Trophoblast cell (in vitro differentiated cells and primary cell): ENCODE measurements around the gene MAP4K5.

Experiments used
- DNase-seq, 2 donors: peaks; one replicate each; pipeline ENCODE4 v3.0.0-alpha.2; 2016
- H2AFZ ChIP-seq: 2 replicates; pipeline ENCODE4 v1.6.1; 2013; ENCODE audit warnings: low read length, moderate library complexity, mild to moderate bottlenecking; ENCODE audit not compliant: insufficient read depth, poor library complexity
- H2AK5ac ChIP-seq: 2 replicates; pipeline ENCODE4 v1.6.1; 2013; ENCODE audit warnings: mild to moderate bottlenecking, low read length
- H2BK120ac ChIP-seq: 2 replicates; pipeline ENCODE4 v1.6.1; 2013; ENCODE audit warnings: low read length, mild to moderate bottlenecking, moderate library complexity; ENCODE audit not compliant: insufficient read depth, poor library complexity
- H2BK12ac ChIP-seq: 2 replicates; pipeline ENCODE4 v1.6.1; 2013; ENCODE audit warnings: mild to moderate bottlenecking, low read length, moderate library complexity
- H2BK5ac ChIP-seq: 2 replicates; pipeline ENCODE4 v1.6.1; 2013; ENCODE audit warnings: low read length, low read depth, moderate library complexity, mild to moderate bottlenecking; ENCODE audit not compliant: poor library complexity
- H3K14ac ChIP-seq: 2 replicates; pipeline ENCODE4 v1.6.1; 2013; ENCODE audit warnings: mild to moderate bottlenecking, low read length
- H3K18ac ChIP-seq: 2 replicates; pipeline ENCODE4 v1.6.1; 2013; ENCODE audit warnings: mild to moderate bottlenecking, low read length
- H3K23ac ChIP-seq: 2 replicates; pipeline ENCODE4 v1.6.1; 2013; ENCODE audit warnings: low read length
- H3K27ac ChIP-seq: 2 replicates; pipeline ENCODE4 v1.5.1; 2013; ENCODE audit warnings: low read depth, mild to moderate bottlenecking, inconsistent platforms, low read length, moderate library complexity
- H3K27me3 ChIP-seq: 2 replicates; pipeline ENCODE4 v1.6.1; 2013; ENCODE audit warnings: inconsistent platforms, mild to moderate bottlenecking, low read length, moderate library complexity; ENCODE audit not compliant: insufficient read depth
- H3K36me3 ChIP-seq, 2 experiments: 1 replicate in 1 of 2; 2 replicates in 1 of 2; pipeline ENCODE4 v1.6.1; 2013; ENCODE audit warnings: low read length in 2 of 2, mild to moderate bottlenecking in 2 of 2, moderate library complexity in 1 of 2; ENCODE audit not compliant: insufficient read depth in 2 of 2, control insufficient read depth in 1 of 2
- H3K4ac ChIP-seq: 2 replicates; pipeline ENCODE4 v1.6.1; 2013; ENCODE audit warnings: low read depth, mild to moderate bottlenecking, low read length, moderate library complexity
- H3K4me1 ChIP-seq, 2 experiments: 1 replicate in 1 of 2; 2 replicates in 1 of 2; pipeline ENCODE4 v1.6.1; 2013; ENCODE audit warnings: low read length in 2 of 2, mild to moderate bottlenecking in 2 of 2, moderate library complexity in 1 of 2; ENCODE audit not compliant: insufficient read depth in 2 of 2, control insufficient read depth in 1 of 2
- H3K4me2 ChIP-seq: 2 replicates; pipeline ENCODE4 v1.6.1; 2013; ENCODE audit warnings: inconsistent platforms, mild to moderate bottlenecking, low read length, moderate library complexity
- H3K4me3 ChIP-seq: 2 replicates; pipeline ENCODE4 v1.5.1; 2013; ENCODE audit warnings: mild to moderate bottlenecking, low read depth, low read length, inconsistent platforms
- H3K79me1 ChIP-seq: one replicate; pipeline ENCODE4 v1.6.1; 2013; ENCODE audit warnings: low read length
- H3K79me2 ChIP-seq: 2 replicates; pipeline ENCODE4 v1.6.1; 2013; ENCODE audit warnings: low read length, mild to moderate bottlenecking; ENCODE audit not compliant: control insufficient read depth, insufficient read depth, poor library complexity
- H3K9ac ChIP-seq: 2 replicates; pipeline ENCODE4 v1.6.1; 2013; ENCODE audit warnings: mild to moderate bottlenecking, low read length
- H3K9me3 ChIP-seq: 2 replicates; pipeline ENCODE4 v1.6.1; 2013; ENCODE audit warnings: low read depth, mild to moderate bottlenecking, control low read depth, inconsistent platforms, low read length; ENCODE audit not compliant: insufficient read depth
- H4K12ac ChIP-seq: 2 replicates; pipeline ENCODE4 v1.6.1; 2013; ENCODE audit warnings: low read depth, mild to moderate bottlenecking, low read length, moderate library complexity
- H4K8ac ChIP-seq: 2 replicates; pipeline ENCODE4 v1.6.1; 2013; ENCODE audit warnings: low read depth, mild to moderate bottlenecking, low read length, moderate library complexity
- H4K91ac ChIP-seq: one replicate; pipeline ENCODE4 v1.6.1; 2013; ENCODE audit warnings: low read depth, mild to moderate bottlenecking, low read length, moderate library complexity
- WGBS: extraction: QIAGEN DNeasy Blood & Tissue Kit; methylation state at CpG from one replicate; pipeline ENCODE4 v1.1.7; 2013; ENCODE audit warnings: missing lambda C conversion rate; ENCODE audit not compliant: insufficient read length, insufficient coverage; ENCODE audit errors: extremely low coverage; 5-methylcytosine and 5-hydroxymethylcytosine counted together

The MAP4K5 gene

DNA sequence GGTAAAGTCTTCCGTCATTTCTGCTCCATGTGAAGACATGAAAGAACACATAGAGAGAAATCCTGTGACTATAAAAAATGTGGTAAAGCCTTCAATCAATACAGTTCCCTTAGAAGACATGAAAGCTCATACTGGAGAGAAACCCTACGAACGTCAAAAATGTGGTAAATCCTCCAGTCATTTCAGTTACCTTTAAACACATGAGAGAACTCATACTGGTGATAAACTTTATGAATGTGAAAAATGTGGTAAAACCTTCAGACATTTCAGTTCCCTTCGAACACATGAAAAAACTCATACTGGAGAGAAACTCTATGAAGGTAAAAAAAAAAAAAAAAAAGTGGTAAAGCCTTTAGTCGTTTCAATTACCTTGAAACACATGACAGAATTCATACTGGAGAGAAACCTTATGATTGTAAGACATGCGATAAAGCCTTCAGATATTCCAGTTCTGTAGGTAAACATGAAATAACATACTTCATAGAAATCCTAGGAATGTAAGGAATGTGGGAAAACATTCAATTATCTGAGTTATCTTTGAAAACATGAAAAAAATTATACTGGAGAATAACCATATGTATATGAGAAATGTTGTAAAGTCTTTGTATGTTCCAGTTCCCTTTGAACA, 60.4 kb downstream of the MAP4K5 start:
- Histone ChIP-seq H3K36me3 (peaks cover 6 to 11% of the 10 kb centered on the region in 2 experiments), H3K4me3 (no peak overlapping the region), H3K27ac (no peak overlapping the region), H2BK12ac (no peak overlapping the region), H3K79me1 (no peaks in the 10 kb centered on the region), H3K9me3 (no peaks in the 10 kb centered on the region), H3K4me2 (no peak overlapping the region), H4K91ac (no peak overlapping the region), H2AK5ac (no peak overlapping the region), H3K4ac (no peak overlapping the region), H2AFZ (no peak overlapping the region), H3K27me3 (no peaks in the 10 kb centered on the region), H3K79me2 (no peaks in the 10 kb centered on the region), H4K12ac (no peak overlapping the region), H3K9ac (no peak overlapping the region), H3K18ac (no peak overlapping the region), H3K14ac (no peak overlapping the region), H2BK5ac (no peak overlapping the region), H3K4me1 (no peaks in the 10 kb centered on the region), H3K23ac (no peak overlapping the region), H2BK120ac (no peak overlapping the region), H4K8ac (no peak overlapping the region)
- DNase-seq: peak in 1 of 2 donors; percentile 68
- WGBS: no CpG with 5 or more reads among the region's 6 CpGs

GRCh38 chr14:50469982-50470381, 62.4 kb downstream of the MAP4K5 start:
- no peak overlapping the region for H4K8ac ChIP-seq
- H3K18ac ChIP-seq: no peak overlapping the region
- no peaks in the 10 kb centered on the region for H3K79me1 ChIP-seq
- no peak overlapping the region for H3K4me2 ChIP-seq
- no peak overlapping the region for H3K9ac ChIP-seq
- no CpG with 5 or more reads among the region's 1 CpG for WGBS
- H3K27me3 ChIP-seq: no peaks in the 10 kb centered on the region
- no peak overlapping the region for H3K4ac ChIP-seq
- no peak overlapping the region for H2BK120ac ChIP-seq
- H2BK5ac ChIP-seq: no peak overlapping the region
- no peak overlapping the region for H4K12ac ChIP-seq
- no peaks in the 10 kb centered on the region for H3K79me2 ChIP-seq
- no peak for DNase-seq
- no peaks in the 10 kb centered on the region for H3K9me3 ChIP-seq
- H3K36me3 ChIP-seq: peaks cover 12 to 14% of the 10 kb centered on the region in 2 experiments
- H3K23ac ChIP-seq: no peak overlapping the region
- no peak overlapping the region for H2AFZ ChIP-seq
- no peaks in the 10 kb centered on the region for H3K4me1 ChIP-seq
- no peak overlapping the region for H3K27ac ChIP-seq
- no peak overlapping the region for H3K14ac ChIP-seq
- no peak overlapping the region for H2AK5ac ChIP-seq
- H4K91ac ChIP-seq: no peak overlapping the region
- H2BK12ac ChIP-seq: no peak overlapping the region
- no peak overlapping the region for H3K4me3 ChIP-seq

DNA sequence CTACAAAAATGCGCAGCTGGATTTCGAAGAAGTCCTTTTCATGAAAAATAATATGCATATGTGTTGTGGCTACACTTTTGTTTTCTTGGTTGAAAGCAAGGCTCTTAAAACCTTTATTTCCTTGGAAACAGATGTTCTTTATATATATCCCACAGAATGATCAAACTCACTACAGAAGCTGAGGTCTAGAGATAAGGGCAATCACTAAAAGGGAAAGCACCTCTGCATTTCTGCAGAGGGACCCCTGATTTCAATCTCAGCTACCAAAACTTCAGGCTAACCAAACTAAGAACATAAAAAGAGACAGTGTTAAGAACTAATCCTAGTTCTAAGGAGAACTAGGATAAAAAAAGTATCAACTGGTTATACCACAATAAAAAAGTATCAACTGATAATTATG, 70.3 kb downstream of the MAP4K5 start:
- H3K14ac ChIP-seq: no peak overlapping the region
- no peaks in the 10 kb centered on the region for H3K27me3 ChIP-seq
- no peak overlapping the region for H4K8ac ChIP-seq
- H3K4me2 ChIP-seq: no peak overlapping the region
- H2BK120ac ChIP-seq: no peak overlapping the region
- no peak overlapping the region for H2AFZ ChIP-seq
- H3K4ac ChIP-seq: no peak overlapping the region
- H3K4me3 ChIP-seq: no peak overlapping the region
- no peaks in the 10 kb centered on the region for H3K4me1 ChIP-seq
- no peak overlapping the region for H2BK12ac ChIP-seq
- no peak overlapping the region for H3K27ac ChIP-seq
- no peak overlapping the region for H2AK5ac ChIP-seq
- no peak overlapping the region for H4K12ac ChIP-seq
- no peaks in the 10 kb centered on the region for H3K79me1 ChIP-seq
- H3K9me3 ChIP-seq: no peaks in the 10 kb centered on the region
- H3K18ac ChIP-seq: no peak overlapping the region
- no peak overlapping the region for H4K91ac ChIP-seq
- no peaks in the 10 kb centered on the region for H3K79me2 ChIP-seq
- no peak overlapping the region for H3K23ac ChIP-seq
- no peak overlapping the region for H2BK5ac ChIP-seq
- no peak overlapping the region for H3K9ac ChIP-seq
- no peak for DNase-seq
- no CpG with 5 or more reads among the region's 2 CpGs for WGBS
- peaks cover 17 to 18% of the 10 kb centered on the region in 2 experiments for H3K36me3 ChIP-seq

GRCh38 chr14:50453869-50454268, 78.5 kb downstream of the MAP4K5 start:
- no peak overlapping the region for H2BK120ac ChIP-seq
- H4K8ac ChIP-seq: no peak overlapping the region
- no peak overlapping the region for H3K4ac ChIP-seq
- no peak overlapping the region for H4K91ac ChIP-seq
- H3K4me1 ChIP-seq: no peaks in the 10 kb centered on the region
- H3K23ac ChIP-seq: no peak overlapping the region
- no peak overlapping the region for H2BK5ac ChIP-seq
- H3K27me3 ChIP-seq: no peaks in the 10 kb centered on the region
- H2AK5ac ChIP-seq: no peak overlapping the region
- no peaks in the 10 kb centered on the region for H3K79me2 ChIP-seq
- H3K27ac ChIP-seq: peak overlapping the region; percentile 41
- no peaks in the 10 kb centered on the region for H3K9me3 ChIP-seq
- H4K12ac ChIP-seq: no peak overlapping the region
- H3K14ac ChIP-seq: no peak overlapping the region
- H3K4me2 ChIP-seq: no peak overlapping the region
- DNase-seq: no peak
- H3K36me3 ChIP-seq: peaks cover 4 to 5% of the 10 kb centered on the region in 2 experiments
- no peaks in the 10 kb centered on the region for H3K79me1 ChIP-seq
- WGBS: no CpG with 5 or more reads among the region's 2 CpGs
- no peak overlapping the region for H2BK12ac ChIP-seq
- no peak overlapping the region for H3K4me3 ChIP-seq
- no peak overlapping the region for H3K9ac ChIP-seq
- no peak overlapping the region for H2AFZ ChIP-seq
- no peak overlapping the region for H3K18ac ChIP-seq
